Astrocyte of the spinal cord (primary cell): ENCODE data around the gene HEXIM2.
A peak's percentile ranks its signal among the peaks of the same experiment; 100 is the strongest.

Experiments
- DNase-seq: peaks from one replicate; pipeline ENCODE4 v3.0.0; 2011; ENCODE audit warnings: low read depth, low spot score
- H3K4me3 ChIP-seq: 2 replicates; pipeline ENCODE4 v1.5.1; 2011; ENCODE audit warnings: low read depth, mild to moderate bottlenecking, low read length, moderate library complexity
- in situ Hi-C: cut with HindIII; loops from 2 replicates; pipeline ENCODE4 v1.10.0; 2017; ENCODE audit warnings: low sequenced_read_pairs
- TF ChIP-seq, protein P1 (sequence below): IDR thresholded peaks from 2 replicates; pipeline ENCODE4 v1.5.1; 2012; ENCODE audit warnings: low read depth, mild to moderate bottlenecking, low read length, inconsistent platforms

Gene HEXIM2, protein sequence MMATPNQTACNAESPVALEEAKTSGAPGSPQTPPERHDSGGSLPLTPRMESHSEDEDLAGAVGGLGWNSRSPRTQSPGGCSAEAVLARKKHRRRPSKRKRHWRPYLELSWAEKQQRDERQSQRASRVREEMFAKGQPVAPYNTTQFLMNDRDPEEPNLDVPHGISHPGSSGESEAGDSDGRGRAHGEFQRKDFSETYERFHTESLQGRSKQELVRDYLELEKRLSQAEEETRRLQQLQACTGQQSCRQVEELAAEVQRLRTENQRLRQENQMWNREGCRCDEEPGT

GRCh38 chr17:45161288-45162024, at the start of gene HEXIM2:
Gene HEXIM2 (plus strand): TSS chr17:45161875. CDS start chr17:45162794, 919 bp downstream.
- peak within 1 kb of the TSS; percentile 98 for H3K4me3 ChIP-seq
- in situ Hi-C loops = no loop called here
- peak; percentile 100 for DNase-seq
- TF ChIP-seq, protein P1, sequence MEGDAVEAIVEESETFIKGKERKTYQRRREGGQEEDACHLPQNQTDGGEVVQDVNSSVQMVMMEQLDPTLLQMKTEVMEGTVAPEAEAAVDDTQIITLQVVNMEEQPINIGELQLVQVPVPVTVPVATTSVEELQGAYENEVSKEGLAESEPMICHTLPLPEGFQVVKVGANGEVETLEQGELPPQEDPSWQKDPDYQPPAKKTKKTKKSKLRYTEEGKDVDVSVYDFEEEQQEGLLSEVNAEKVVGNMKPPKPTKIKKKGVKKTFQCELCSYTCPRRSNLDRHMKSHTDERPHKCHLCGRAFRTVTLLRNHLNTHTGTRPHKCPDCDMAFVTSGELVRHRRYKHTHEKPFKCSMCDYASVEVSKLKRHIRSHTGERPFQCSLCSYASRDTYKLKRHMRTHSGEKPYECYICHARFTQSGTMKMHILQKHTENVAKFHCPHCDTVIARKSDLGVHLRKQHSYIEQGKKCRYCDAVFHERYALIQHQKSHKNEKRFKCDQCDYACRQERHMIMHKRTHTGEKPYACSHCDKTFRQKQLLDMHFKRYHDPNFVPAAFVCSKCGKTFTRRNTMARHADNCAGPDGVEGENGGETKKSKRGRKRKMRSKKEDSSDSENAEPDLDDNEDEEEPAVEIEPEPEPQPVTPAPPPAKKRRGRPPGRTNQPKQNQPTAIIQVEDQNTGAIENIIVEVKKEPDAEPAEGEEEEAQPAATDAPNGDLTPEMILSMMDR = no peak

DNA sequence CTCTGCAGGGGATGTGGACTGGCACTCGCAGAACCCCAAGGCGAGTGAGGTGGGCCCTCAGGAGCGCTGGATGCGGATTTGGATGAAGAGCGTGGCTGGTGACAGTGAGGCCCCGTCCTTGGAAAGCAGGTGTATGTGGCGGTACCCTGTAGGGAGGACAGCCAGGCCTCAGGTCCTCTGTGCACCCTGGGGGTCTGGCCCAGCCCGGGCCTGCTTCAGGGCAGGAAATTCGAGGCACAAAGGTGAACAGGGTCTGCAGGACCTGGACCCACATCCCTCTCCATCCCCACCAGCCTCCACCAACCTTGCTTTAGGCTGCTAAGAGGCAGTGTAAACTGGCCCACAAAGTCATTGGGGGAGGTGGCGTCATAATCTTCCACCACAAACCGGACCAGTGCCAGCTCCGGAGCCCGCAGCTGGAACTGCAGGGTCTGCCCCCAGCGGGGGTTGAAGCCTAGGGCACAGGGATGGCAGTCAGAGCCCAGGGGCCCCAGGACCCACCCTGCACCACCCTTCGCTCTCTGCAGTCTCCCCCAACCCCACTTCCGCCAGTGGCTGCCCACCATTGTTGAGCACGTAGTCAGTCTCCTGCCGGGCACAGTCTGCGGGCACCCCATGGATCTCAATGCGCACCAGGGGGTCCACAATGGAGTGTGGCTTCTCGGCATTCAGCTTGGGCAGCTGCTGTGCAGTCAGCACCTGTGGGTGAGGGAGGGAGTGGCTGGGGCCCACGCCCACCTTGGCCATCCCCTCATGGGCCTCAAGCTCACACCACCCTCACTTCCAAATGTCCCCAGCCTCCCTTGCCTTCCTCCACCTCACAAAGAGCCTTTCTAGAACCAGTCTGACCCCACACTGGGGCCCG, 48.9 kb upstream of the HEXIM2 start:
- in situ Hi-C loops = no loop called here
- TF ChIP-seq, protein P1 = no peak
- no peak for DNase-seq
- no peak overlapping the region for H3K4me3 ChIP-seq

GRCh38 chr17:45113424-45113754, 48.3 kb upstream of the HEXIM2 start:
- in situ Hi-C loops = no loop called here
- H3K4me3 ChIP-seq = no peak overlapping the region
- TF ChIP-seq, protein P1 = no peak
- no peak for DNase-seq

- TF ChIP-seq, protein P1 = no peak
- DNase-seq = no peak
- in situ Hi-C loops = no loop called here
- no peak overlapping the region for H3K4me3 ChIP-seq
Measured at GRCh38 chr17:45114117-45114932, 47.4 kb upstream of the HEXIM2 start.

GRCh38 chr17:45115015-45115625, 46.6 kb upstream of the HEXIM2 start:
- in situ Hi-C loops = no loop called here
- H3K4me3 ChIP-seq = no peak overlapping the region
- TF ChIP-seq, protein P1 = no peak
- DNase-seq = no peak
